Esophagus muscularis mucosa (tissue), 4 donors: ENCODE data around the gene SPTB. TPM values are rescaled to one million over a fixed set of nuclear protein-coding genes. Genes with fewer than 3 reads are reported as not detected.
"Not testable (repeated sequence)": the region's sequence is repeated elsewhere in the genome, so short reads cannot be mapped to it uniquely, and the experiment has no call there.

Source experiments
- DNase-seq: peaks from one replicate; pipeline ENCODE4 v3.0.0-alpha.2; 2017; ENCODE audit errors: extremely low spot score
- H3K27ac ChIP-seq, 4 donors: fragments of 200-600 bp; sonication (generic); replicated peaks in 1 of 4; 1 replicate in 3 of 4; 2 replicates in 1 of 4; pipeline ENCODE4 v1.5.1; 2016 to 2019; ENCODE audit warnings: mild to moderate bottlenecking in 1 of 4
- H3K27me3 ChIP-seq, 4 donors: fragments of 200-600 bp; sonication (generic); one replicate each; pipeline versions ENCODE4 v1.5.1 to v1.6.0; 2016 to 2019
- H3K36me3 ChIP-seq, 4 donors: fragments of 200-600 bp; sonication (generic); one replicate each; pipeline ENCODE4 v1.5.1; 2016 to 2019
- H3K4me1 ChIP-seq, 4 donors: fragments of 200-600 bp; sonication (generic); one replicate each; pipeline ENCODE4 v1.5.1; 2016 to 2019
- H3K4me3 ChIP-seq, 4 donors: fragments of 200-600 bp; sonication (generic); 1 replicate in 2 of 4; 2 replicates in 2 of 4; pipeline ENCODE4 v1.5.1; 2016 to 2019; ENCODE audit warnings: mild to moderate bottlenecking in 4 of 4, moderate library complexity in 1 of 4
- H3K9me3 ChIP-seq, 4 donors: fragments of 200-600 bp; sonication (generic); 1 replicate in 3 of 4; 2 replicates in 1 of 4; pipeline ENCODE4 v1.5.1; 2016 to 2019
- CTCF ChIP-seq, 3 experiments: fragments of 200-600 bp in 2 of 3; fragments of 450-650 bp in 1 of 3; sonication (generic) in 2 of 3; IDR thresholded peaks; one replicate each; pipeline ENCODE4 v1.5.1; 2017 to 2019; ENCODE audit warnings: antibody characterized with exemption in 3 of 3, mild to moderate bottlenecking in 2 of 3, moderate library complexity in 1 of 3
- EP300 ChIP-seq: sonication (generic); formaldehyde crosslinking; IDR thresholded peaks from one replicate; pipeline ENCODE4 v1.6.1; 2017; ENCODE audit warnings: antibody characterized with exemption
- POLR2A ChIP-seq: fragments of 450-650 bp; IDR thresholded peaks from one replicate; pipeline ENCODE4 v1.6.1; 2017; ENCODE audit warnings: antibody characterized with exemption, moderate library complexity, mild to moderate bottlenecking, low read depth
- POLR2AphosphoS5 ChIP-seq, 2 donors: sonication (generic); formaldehyde crosslinking; IDR thresholded peaks; one replicate each; pipeline ENCODE4 v1.6.1; 2017; ENCODE audit warnings: antibody characterized with exemption in 2 of 2
- WGBS: methylation state at CpG from one replicate; pipeline ENCODE4 v1.1.5; 2018; 5-methylcytosine and 5-hydroxymethylcytosine counted together
- intact Hi-C: fragments of 100-400 bp; cut with DNase I; formaldehyde crosslinking; loops from one replicate; pipeline ENCODE4 v1.15.1; 2023
- total RNA-seq, 4 donors: library from RNA; depleted of rRNA; stranded (reverse); fragments of >200 nt; gene quantifications; one replicate each; pipeline versions ENCODE4 v1.1.0 to v1.2.1, GENCODE V29; 2016

SPTB gene
- total RNA-seq, 4 donors from 2014 or later: 0.83 to 2.5 (median 1.8) TPM

- intact Hi-C loops: no loop called here
- no peak for DNase-seq
- 87% methylated on average over 4 of the region's 4 CpGs for WGBS
- Histone ChIP-seq H3K9me3 (no peaks in the 10 kb centered on the region), H3K27ac (no peak overlapping the region), H3K27me3 (no peaks in the 10 kb centered on the region), H3K4me1 (peaks cover 29 to 57% (median 54%) of the 10 kb centered on the region in 4 donors), H3K36me3 (peaks cover 0 to 3% (median 0%) of the 10 kb centered on the region in 4 donors), H3K4me3 (no peak overlapping the region)
- no peak for TF ChIP-seq EP300
- TF ChIP-seq POLR2A: no peak
- no peak for TF ChIP-seq POLR2AphosphoS5 (IDR thresholded peaks at IDR 0.05)
- no peak for TF ChIP-seq CTCF (IDR thresholded peaks at IDR 0.05)
Observed at GRCh38 chr14:64918216-64918615, 38.5 kb upstream of the SPTB start.

DNA sequence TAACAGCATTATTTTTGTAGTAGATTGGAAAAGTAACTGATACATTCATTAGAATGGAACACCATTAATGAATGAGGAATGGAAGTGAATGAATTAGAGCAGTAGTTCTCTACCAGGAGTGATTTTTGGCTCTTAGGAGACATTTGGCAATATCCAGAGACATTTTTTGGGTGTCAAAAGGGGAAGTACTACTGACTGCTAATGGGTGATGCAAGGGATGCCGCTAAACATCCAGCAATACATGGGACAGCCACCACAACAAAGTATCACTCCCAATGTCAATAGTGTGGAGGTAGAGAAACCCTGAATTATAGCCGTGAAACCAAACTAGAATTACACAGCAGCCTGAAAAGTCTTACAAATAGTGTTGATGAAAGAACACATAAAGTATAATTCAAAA, 36.1 kb upstream of the SPTB start:
- no peak for DNase-seq
- TF ChIP-seq POLR2A (no peak), CTCF (IDR thresholded peaks at IDR 0.05) (no peak)
- Histone ChIP-seq H3K27me3 (no peaks in the 10 kb centered on the region), H3K4me3 (peak overlapping the region in 3 of 4 donors; percentile 90 to 99 (median 91)), H3K4me1 (peaks cover 29 to 57% (median 54%) of the 10 kb centered on the region in 4 donors), H3K9me3 (no peaks in the 10 kb centered on the region), H3K27ac (no peak overlapping the region), H3K36me3 (peaks cover 0 to 3% (median 0%) of the 10 kb centered on the region in 4 donors)
- intact Hi-C loops: no loop called here
- 80% methylated on average over 2 of the region's 2 CpGs for WGBS

DNA sequence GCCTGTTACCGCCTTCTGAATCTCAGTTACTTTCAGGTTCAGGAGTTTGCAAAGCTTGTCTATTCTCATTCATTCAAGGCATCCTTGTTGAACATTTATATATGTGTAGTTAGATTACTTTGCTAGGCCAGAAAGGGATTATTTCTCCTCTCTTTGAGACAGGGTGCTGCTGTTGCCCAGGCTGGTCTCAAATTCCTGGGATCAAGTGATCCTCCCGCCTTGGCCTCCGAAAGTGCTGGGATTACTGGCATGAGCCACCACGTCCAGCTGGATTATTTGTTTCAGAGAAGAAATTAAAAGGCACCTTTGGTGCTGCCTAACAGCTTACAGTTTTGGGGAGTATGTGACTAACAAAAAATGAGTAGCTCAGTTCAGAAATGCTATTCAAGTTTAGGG, 35.3 kb upstream of the SPTB start:
- TF ChIP-seq POLR2AphosphoS5 (IDR thresholded peaks at IDR 0.05): no peak
- no peak for TF ChIP-seq EP300
- 18% methylated on average over 4 of the region's 4 CpGs for WGBS
- intact Hi-C loops: no loop called here

DNA sequence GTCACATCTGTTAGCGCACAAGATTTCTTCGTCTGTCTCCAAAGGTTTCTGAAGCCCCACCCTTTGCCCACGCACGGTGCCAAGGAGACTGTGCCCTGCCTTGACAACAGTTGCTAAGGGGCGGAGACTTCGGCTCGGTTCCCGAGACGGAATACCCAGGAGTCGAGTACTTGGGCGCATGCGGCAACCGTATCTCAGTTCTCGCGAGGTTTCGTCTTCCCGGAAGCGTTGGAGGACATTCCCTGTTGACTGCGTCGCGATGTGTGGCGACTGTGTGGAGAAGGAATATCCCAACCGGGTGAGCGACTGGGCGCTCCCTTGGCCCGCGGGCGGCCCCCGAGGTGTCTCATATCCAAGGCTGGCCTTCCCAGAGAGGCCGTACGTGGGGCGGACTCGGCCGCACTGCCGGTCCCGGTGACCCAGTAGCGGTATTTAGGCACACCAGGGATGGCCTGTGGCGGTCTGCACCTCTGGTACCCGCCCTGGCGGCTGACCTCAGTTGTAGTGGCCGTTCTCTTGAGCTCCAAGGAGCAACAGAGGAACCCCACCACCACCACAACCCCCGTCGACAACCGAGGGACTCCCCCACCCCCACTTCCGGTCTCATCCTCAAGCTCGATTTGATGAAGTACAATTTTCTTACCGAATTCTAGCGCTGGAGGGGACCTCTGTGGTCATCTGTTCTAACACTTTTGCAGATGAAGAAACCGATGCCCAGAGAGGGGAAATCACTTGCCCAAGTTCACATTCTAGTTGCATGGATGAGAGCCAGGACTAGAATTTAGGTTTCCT, 34.7 kb upstream of the SPTB start, which contains the start of gene CHURC1:
Gene CHURC1, plus strand, starts transcription at position 219 of the 792 bp plus-strand sequence. Its CDS starts 41 bp downstream, at position 260.
- peaks cover 23 to 49% (median 47%) of the 10 kb centered on the region in 4 donors for H3K4me1 ChIP-seq
- peak within 1 kb of the TSS; percentile 93 to 96 (median 95) for H3K27ac ChIP-seq
- intact Hi-C loops: no loop called here
- DNase-seq: peak; percentile 100
- H3K9me3 ChIP-seq: no peaks in the 10 kb centered on the region
- WGBS: 0% methylated on average over 24 of the region's 49 CpGs
- no peaks in the 10 kb centered on the region for H3K27me3 ChIP-seq
- peak within 1 kb of the TSS; percentile 88 to 99 (median 90) for H3K4me3 ChIP-seq
- TF ChIP-seq POLR2AphosphoS5 (IDR thresholded peaks at IDR 0.05) (peak; percentile 95 to 98), CTCF (IDR thresholded peaks at IDR 0.05) (no peak), POLR2A (peak; percentile 88), EP300 (no peak)
- H3K36me3 ChIP-seq: peaks cover 0 to 3% (median 0%) of the 10 kb centered on the region in 4 donors

More for the DNA sequence above, 35.3 kb upstream of the SPTB start:
- Histone ChIP-seq H3K27me3 (no peaks in the 10 kb centered on the region), H3K36me3 (peaks cover 0 to 3% (median 0%) of the 10 kb centered on the region in 4 donors), H3K4me1 (peaks cover 29 to 52% (median 51%) of the 10 kb centered on the region in 4 donors), H3K4me3 (peak overlapping the region; percentile 88 to 99 (median 90)), H3K9me3 (no peaks in the 10 kb centered on the region), H3K27ac (peak overlapping the region; percentile 93 to 96 (median 95))
- no peak for DNase-seq

GRCh38 chr14:64913477-64913876, 33.8 kb upstream of the SPTB start:
- intact Hi-C loops, DNase-seq: not testable (repeated sequence)
- peak overlapping the region; percentile 93 to 96 (median 95) for H3K27ac ChIP-seq

More at GRCh38 chr14:64913477-64913876, 33.8 kb upstream of the SPTB start:
- H3K4me3 ChIP-seq: peak overlapping the region; percentile 88 to 99 (median 90)
- H3K27me3 ChIP-seq, H3K36me3 ChIP-seq, H3K9me3 ChIP-seq: not testable (repeated sequence)
- peaks cover 20 to 42% (median 40%) of the 10 kb centered on the region in 4 donors for H3K4me1 ChIP-seq
- 76% methylated on average over 5 of the region's 5 CpGs for WGBS
